ENCODE data around the gene CDK14.

CDK14 gene

DNA sequence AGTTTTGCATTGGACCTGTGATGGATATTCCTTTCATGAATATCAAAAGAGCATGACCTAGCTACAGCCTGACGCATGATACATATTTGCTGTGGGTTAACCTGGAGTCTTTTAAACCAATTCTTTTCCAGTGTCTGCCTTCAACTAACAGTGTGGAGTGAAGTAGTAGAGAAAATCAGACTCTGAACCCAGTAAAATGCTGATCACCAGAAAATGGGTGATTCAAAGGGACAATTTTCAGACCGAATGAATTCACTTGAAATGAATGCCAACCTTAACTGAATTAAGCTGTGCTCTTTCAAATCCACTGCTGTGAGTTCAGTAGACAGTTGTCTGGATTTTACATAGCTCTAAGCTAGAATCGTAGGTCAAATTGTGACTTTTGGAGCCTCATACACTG, 123.0 kb downstream of the CDK14 start:
- Histone ChIP-seq H3K27ac (replicated peaks) (no peak overlapping the region), H3K27me3 (ENCODE audit: insufficient read depth, poor library complexity, severe bottlenecking) (no peaks in the 10 kb centered on the region), H3K4me3 (replicated peaks; ENCODE audit: insufficient read depth, low read length) (no peak overlapping the region)
- TF ChIP-seq POLR2AphosphoS5 (IDR thresholded peaks at IDR 0.05; ENCODE audit: low read depth) (no peak), GABPA (IDR thresholded peaks at IDR 0.05; ENCODE audit: low read depth) (no peak), SPI1 (IDR thresholded peaks at IDR 0.05; ENCODE audit: borderline replicate concordance, low read depth) (no peak)
- TF ChIP-seq, protein P1, sequence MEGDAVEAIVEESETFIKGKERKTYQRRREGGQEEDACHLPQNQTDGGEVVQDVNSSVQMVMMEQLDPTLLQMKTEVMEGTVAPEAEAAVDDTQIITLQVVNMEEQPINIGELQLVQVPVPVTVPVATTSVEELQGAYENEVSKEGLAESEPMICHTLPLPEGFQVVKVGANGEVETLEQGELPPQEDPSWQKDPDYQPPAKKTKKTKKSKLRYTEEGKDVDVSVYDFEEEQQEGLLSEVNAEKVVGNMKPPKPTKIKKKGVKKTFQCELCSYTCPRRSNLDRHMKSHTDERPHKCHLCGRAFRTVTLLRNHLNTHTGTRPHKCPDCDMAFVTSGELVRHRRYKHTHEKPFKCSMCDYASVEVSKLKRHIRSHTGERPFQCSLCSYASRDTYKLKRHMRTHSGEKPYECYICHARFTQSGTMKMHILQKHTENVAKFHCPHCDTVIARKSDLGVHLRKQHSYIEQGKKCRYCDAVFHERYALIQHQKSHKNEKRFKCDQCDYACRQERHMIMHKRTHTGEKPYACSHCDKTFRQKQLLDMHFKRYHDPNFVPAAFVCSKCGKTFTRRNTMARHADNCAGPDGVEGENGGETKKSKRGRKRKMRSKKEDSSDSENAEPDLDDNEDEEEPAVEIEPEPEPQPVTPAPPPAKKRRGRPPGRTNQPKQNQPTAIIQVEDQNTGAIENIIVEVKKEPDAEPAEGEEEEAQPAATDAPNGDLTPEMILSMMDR (IDR thresholded peaks at IDR 0.05; ENCODE audit: insufficient read depth, low read length): no peak
- TF ChIP-seq, protein P2, sequence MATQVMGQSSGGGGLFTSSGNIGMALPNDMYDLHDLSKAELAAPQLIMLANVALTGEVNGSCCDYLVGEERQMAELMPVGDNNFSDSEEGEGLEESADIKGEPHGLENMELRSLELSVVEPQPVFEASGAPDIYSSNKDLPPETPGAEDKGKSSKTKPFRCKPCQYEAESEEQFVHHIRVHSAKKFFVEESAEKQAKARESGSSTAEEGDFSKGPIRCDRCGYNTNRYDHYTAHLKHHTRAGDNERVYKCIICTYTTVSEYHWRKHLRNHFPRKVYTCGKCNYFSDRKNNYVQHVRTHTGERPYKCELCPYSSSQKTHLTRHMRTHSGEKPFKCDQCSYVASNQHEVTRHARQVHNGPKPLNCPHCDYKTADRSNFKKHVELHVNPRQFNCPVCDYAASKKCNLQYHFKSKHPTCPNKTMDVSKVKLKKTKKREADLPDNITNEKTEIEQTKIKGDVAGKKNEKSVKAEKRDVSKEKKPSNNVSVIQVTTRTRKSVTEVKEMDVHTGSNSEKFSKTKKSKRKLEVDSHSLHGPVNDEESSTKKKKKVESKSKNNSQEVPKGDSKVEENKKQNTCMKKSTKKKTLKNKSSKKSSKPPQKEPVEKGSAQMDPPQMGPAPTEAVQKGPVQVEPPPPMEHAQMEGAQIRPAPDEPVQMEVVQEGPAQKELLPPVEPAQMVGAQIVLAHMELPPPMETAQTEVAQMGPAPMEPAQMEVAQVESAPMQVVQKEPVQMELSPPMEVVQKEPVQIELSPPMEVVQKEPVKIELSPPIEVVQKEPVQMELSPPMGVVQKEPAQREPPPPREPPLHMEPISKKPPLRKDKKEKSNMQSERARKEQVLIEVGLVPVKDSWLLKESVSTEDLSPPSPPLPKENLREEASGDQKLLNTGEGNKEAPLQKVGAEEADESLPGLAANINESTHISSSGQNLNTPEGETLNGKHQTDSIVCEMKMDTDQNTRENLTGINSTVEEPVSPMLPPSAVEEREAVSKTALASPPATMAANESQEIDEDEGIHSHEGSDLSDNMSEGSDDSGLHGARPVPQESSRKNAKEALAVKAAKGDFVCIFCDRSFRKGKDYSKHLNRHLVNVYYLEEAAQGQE (IDR thresholded peaks at IDR 0.05; ENCODE audit: insufficient replicate concordance, low read depth): no peak
- DNase-seq (ENCODE audit: low read depth in 1 of 2, low spot score in 1 of 2): no peak

DNA sequence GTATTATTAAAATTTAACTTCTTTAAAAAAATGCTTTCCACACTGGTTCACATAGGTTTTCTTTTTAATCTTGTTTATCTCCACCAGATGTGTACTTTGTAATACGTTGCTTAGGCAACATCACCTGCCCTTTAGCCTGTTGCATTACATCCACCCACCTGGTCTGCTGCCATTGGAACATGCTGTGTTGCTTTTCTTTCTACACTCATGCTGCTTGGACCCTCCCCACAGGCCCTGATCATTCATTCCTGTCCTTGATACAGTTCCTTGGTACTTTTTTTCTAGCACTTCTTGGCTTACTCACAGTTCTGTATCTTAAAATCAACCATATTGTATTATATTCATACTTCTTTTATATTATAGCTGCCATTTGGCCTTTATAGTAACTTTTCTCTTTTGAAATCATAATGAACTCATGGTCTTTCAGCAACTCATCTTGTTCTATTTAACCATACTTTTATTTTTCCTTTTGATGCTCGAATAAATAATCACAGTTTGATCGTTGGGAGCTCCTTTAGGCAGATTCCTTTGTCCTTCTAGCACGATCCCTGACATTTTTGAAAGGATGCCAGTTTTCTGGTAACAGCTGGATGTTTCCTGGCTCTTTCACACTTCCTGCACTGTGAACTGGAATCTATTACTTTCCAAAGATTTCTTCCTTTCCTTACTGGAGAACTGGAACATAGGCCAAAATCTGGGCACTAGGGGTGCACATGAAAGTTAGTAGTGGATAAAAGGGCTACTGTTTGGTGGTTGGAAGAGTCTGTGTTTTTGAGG, 125.1 kb downstream of the CDK14 start:
- Histone ChIP-seq H3K27ac (replicated peaks) (no peak overlapping the region), H3K4me3 (replicated peaks; ENCODE audit: insufficient read depth, low read length) (no peak overlapping the region)
- DNase-seq (ENCODE audit: low read depth in 1 of 2, low spot score in 1 of 2): no peak

DNA sequence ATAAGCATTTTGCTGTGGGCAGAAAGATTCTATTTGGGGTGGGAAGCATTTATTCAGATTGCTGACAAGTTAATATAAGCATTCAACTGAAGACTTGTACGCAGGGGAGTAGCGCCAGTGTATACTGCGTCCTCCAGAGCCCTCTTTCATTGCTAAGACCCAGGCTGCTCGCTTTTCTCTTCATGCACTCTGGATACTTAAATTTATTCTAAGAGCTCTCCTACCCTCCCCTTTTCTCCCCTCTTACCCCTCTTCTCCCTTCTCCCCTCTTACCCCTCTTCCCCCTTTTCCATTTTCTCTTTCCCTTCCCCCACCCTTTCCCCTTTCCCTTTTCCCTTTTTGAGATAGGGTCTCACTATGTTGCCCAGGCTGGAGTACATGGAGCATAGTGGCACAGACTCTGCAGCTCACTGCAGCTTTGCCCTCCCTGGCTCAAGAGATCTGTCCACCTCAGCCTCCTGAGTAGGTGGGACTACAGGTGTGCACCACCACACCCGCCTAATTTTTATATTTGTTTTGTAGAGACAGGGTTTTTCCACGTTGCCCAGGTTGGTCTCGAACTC, 125.8 kb downstream of the CDK14 start:
- TF ChIP-seq GABPA (IDR thresholded peaks at IDR 0.05; ENCODE audit: low read depth) (no peak), POLR2AphosphoS5 (IDR thresholded peaks at IDR 0.05; ENCODE audit: low read depth) (no peak), SPI1 (IDR thresholded peaks at IDR 0.05; ENCODE audit: borderline replicate concordance, low read depth) (no peak)
- TF ChIP-seq, protein P2 (IDR thresholded peaks at IDR 0.05; ENCODE audit: insufficient replicate concordance, low read depth): no peak
- TF ChIP-seq, protein P1 (IDR thresholded peaks at IDR 0.05; ENCODE audit: insufficient read depth, low read length): no peak
- H3K27ac ChIP-seq (replicated peaks): no peak overlapping the region

More for the DNA sequence above, 125.1 kb downstream of the CDK14 start:
- H3K27me3 ChIP-seq (ENCODE audit: insufficient read depth, poor library complexity, severe bottlenecking): no peaks in the 10 kb centered on the region
- TF ChIP-seq, protein P1 (IDR thresholded peaks at IDR 0.05; ENCODE audit: insufficient read depth, low read length): no peak
- TF ChIP-seq POLR2AphosphoS5 (IDR thresholded peaks at IDR 0.05; ENCODE audit: low read depth): no peak
- no peak for TF ChIP-seq GABPA (IDR thresholded peaks at IDR 0.05; ENCODE audit: low read depth)
- TF ChIP-seq SPI1 (IDR thresholded peaks at IDR 0.05; ENCODE audit: borderline replicate concordance, low read depth): no peak
- TF ChIP-seq, protein P2 (IDR thresholded peaks at IDR 0.05; ENCODE audit: insufficient replicate concordance, low read depth): no peak

More for the DNA sequence above, 125.8 kb downstream of the CDK14 start:
- Histone ChIP-seq H3K4me3 (replicated peaks; ENCODE audit: insufficient read depth, low read length) (no peak overlapping the region), H3K27me3 (ENCODE audit: insufficient read depth, poor library complexity, severe bottlenecking) (no peaks in the 10 kb centered on the region)
- DNase-seq (ENCODE audit: low read depth in 1 of 2, low spot score in 1 of 2): no peak
